HEK293 (cell line): Measurements from ENCODE around the gene RPS10.

Experiments used
- CTCF ChIA-PET: fragments of 350-600 bp; formaldehyde crosslinking; extraction: SDS; loops from one replicate; lab custom pipeline; 2021; ENCODE audit warnings: antibody characterized with exemption; lab: Yijun Ruan, JAX
- POLR2A ChIA-PET: fragments of 300-600 bp; formaldehyde crosslinking; extraction: SDS; loops from one replicate; lab custom pipeline; 2020; ENCODE audit warnings: antibody characterized with exemption, inconsistent platforms; lab: Yijun Ruan, JAX
- H3K27ac ChIP-seq: fragments of 200-500 bp; sonication (Bioruptor generic); 2 replicates; pipeline ENCODE4 v1.5.1; 2014; ENCODE audit warnings: low read depth, low read length, control low read depth, inconsistent platforms; ENCODE audit errors: extremely low read depth
- H3K36me3 ChIP-seq, 2 experiments: fragments of 200-500 bp in 1 of 2; sonication (Bioruptor generic) in 1 of 2; 1 replicate in 1 of 2; 2 replicates in 1 of 2; pipeline ENCODE4 v1.5.1; 2014 to 2017; ENCODE audit warnings: inconsistent platforms in 2 of 2, low read length in 2 of 2; ENCODE audit not compliant: control insufficient read depth in 2 of 2, insufficient read depth in 1 of 2
- H3K4me1 ChIP-seq: fragments of 200-500 bp; sonication (Bioruptor generic); 2 replicates; pipeline ENCODE4 v1.5.1; 2014; ENCODE audit warnings: mild to moderate bottlenecking, low read length, inconsistent platforms; ENCODE audit not compliant: control insufficient read depth, insufficient read depth
- H3K4me3 ChIP-seq: 2 replicates; pipeline ENCODE4 v1.5.1; 2011; ENCODE audit warnings: low read depth, mild to moderate bottlenecking, control low read depth, low read length, moderate library complexity
- H3K9me3 ChIP-seq: fragments of 200-500 bp; sonication (Bioruptor generic); 2 replicates; pipeline ENCODE4 v1.5.1; 2014; ENCODE audit warnings: low read depth, low read length, inconsistent platforms; ENCODE audit not compliant: control insufficient read depth, insufficient read depth
- BCL11B ChIP-seq: fragments of 450-650 bp; formaldehyde crosslinking; IDR thresholded peaks from 2 replicates; pipeline ENCODE4 v1.5.1; 2016; ENCODE audit warnings: low read depth, missing biosample characterization, missing genetic modification characterization
- GFI1B ChIP-seq: fragments of 450-650 bp; formaldehyde crosslinking; IDR thresholded peaks from 2 replicates; pipeline ENCODE4 v1.5.1; 2016; ENCODE audit warnings: missing biosample characterization, missing genetic modification characterization
- HOXA7 ChIP-seq: sonication (generic); formaldehyde crosslinking; IDR thresholded peaks from 2 replicates; pipeline ENCODE4 v1.8.1; 2022; ENCODE audit warnings: missing genetic modification reagents, borderline replicate concordance
- KLF7 ChIP-seq: fragments of 450-650 bp; formaldehyde crosslinking; IDR thresholded peaks from 2 replicates; pipeline ENCODE4 v1.5.1; 2016; ENCODE audit warnings: missing biosample characterization, missing genetic modification characterization, borderline replicate concordance
- SCRT1 ChIP-seq: fragments of 450-650 bp; formaldehyde crosslinking; IDR thresholded peaks from 2 replicates; pipeline ENCODE4 v1.5.1; 2016; ENCODE audit warnings: missing biosample characterization, missing genetic modification characterization, borderline replicate concordance
- ZBTB17 ChIP-seq: fragments of 450-650 bp; formaldehyde crosslinking; IDR thresholded peaks from 2 replicates; pipeline ENCODE4 v1.5.1; 2016; ENCODE audit warnings: missing biosample characterization, missing genetic modification characterization
- ZFHX2 ChIP-seq: fragments of 450-650 bp; formaldehyde crosslinking; conservative IDR thresholded peaks from 2 replicates; pipeline ENCODE4 v1.5.1; 2016; ENCODE audit warnings: missing biosample characterization, missing genetic modification characterization
- ZFP69B ChIP-seq: fragments of 450-650 bp; formaldehyde crosslinking; IDR thresholded peaks from 2 replicates; pipeline ENCODE4 v1.5.1; 2016; ENCODE audit warnings: missing biosample characterization, missing genetic modification characterization
- ZNF391 ChIP-seq: fragments of 450-650 bp; formaldehyde crosslinking; IDR thresholded peaks from 2 replicates; pipeline ENCODE4 v1.5.1; 2016; ENCODE audit warnings: low read depth, missing biosample characterization, missing genetic modification characterization, borderline replicate concordance
- ZNF394 ChIP-seq: fragments of 450-650 bp; formaldehyde crosslinking; IDR thresholded peaks from 2 replicates; pipeline ENCODE4 v1.5.1; 2016; ENCODE audit warnings: missing biosample characterization, missing genetic modification characterization, mild to moderate bottlenecking, moderate library complexity, borderline replicate concordance
- ZNF501 ChIP-seq: fragments of 450-650 bp; formaldehyde crosslinking; IDR thresholded peaks from 2 replicates; pipeline ENCODE4 v1.5.1; 2016; ENCODE audit warnings: missing biosample characterization, missing genetic modification characterization
- ZNF514 ChIP-seq: fragments of 450-650 bp; formaldehyde crosslinking; IDR thresholded peaks from 2 replicates; pipeline ENCODE4 v1.5.1; 2016; ENCODE audit warnings: missing biosample characterization, missing genetic modification characterization
- ZNF549 ChIP-seq: fragments of 450-650 bp; IDR thresholded peaks from 2 replicates; pipeline ENCODE4 v1.5.1; 2018; ENCODE audit warnings: missing biosample characterization, missing genetic modification characterization, mild to moderate bottlenecking, inconsistent platforms, moderate library complexity
- ZNF600 ChIP-seq: fragments of 450-650 bp; formaldehyde crosslinking; IDR thresholded peaks from 2 replicates; pipeline ENCODE4 v1.5.1; 2016; ENCODE audit warnings: missing biosample characterization, missing genetic modification characterization
- ZNF624 ChIP-seq: fragments of 450-650 bp; formaldehyde crosslinking; IDR thresholded peaks from 2 replicates; pipeline ENCODE4 v1.5.1; 2017; ENCODE audit warnings: missing biosample characterization, missing genetic modification characterization
- ZNF704 ChIP-seq: fragments of 450-650 bp; formaldehyde crosslinking; IDR thresholded peaks from 2 replicates; pipeline ENCODE4 v1.5.1; 2016; ENCODE audit warnings: missing biosample characterization, missing genetic modification characterization
- ZNF792 ChIP-seq: fragments of 450-650 bp; formaldehyde crosslinking; IDR thresholded peaks from 2 replicates; pipeline ENCODE4 v1.5.1; 2016; ENCODE audit warnings: missing biosample characterization, missing genetic modification characterization
- TF ChIP-seq, protein P1 (sequence below): fragments of 450-650 bp; formaldehyde crosslinking; IDR thresholded peaks from 2 replicates; pipeline ENCODE4 v1.5.1; 2016; ENCODE audit warnings: missing biosample characterization, missing genetic modification characterization
- TF ChIP-seq, protein P2 (sequence below): fragments of 450-650 bp; formaldehyde crosslinking; optimal IDR thresholded peaks from 2 replicates; pipeline ENCODE3; 2016; ENCODE audit warnings: missing biosample characterization, mild to moderate bottlenecking, missing genetic modification characterization

The RPS10 gene

GRCh38 chr6:34383161-34383631 lies 42.7 kb downstream of the RPS10 start (continued):
- TF ChIP-seq KLF7, result no peak
- no peak; the same call in none of the 2 replicates for TF ChIP-seq ZNF600 (tag by site-specific recombination)
- TF ChIP-seq ZBTB17 (tag by site-specific recombination), result 0 out of 2 replicates have a peak, but pooled peaks have one; percentile 22

- no peak overlapping the region for H3K4me3 ChIP-seq
- ChIA-PET CTCF (interaction anchor here (0.5 to 1.4 kb wide), 4 partner anchors 34 to 185 kb away, joined by 3 to 6 read pairs (median 4); no protein-coding TSS in a partner anchor), POLR2A (interaction anchor here (0.9 kb wide), 1 partner anchor 45 kb away, joined by 3 read pairs; the partner anchor contains the start of gene RPS10)
- TF ChIP-seq ZNF624 (tag by site-specific recombination), result no peak
- peak; percentile 14; the same call in 1 of the 2 replicates for TF ChIP-seq ZFHX2 (tag by site-specific recombination)
- no peaks in the 10 kb centered on the region for H3K9me3 ChIP-seq
- H3K27ac ChIP-seq, result no peak overlapping the region
- peaks cover 15% of the 10 kb centered on the region for H3K4me1 ChIP-seq
- peaks cover 0 to 4% of the 10 kb centered on the region in 2 experiments; a peak in 1 of 3 replicates for H3K36me3 ChIP-seq
Measured at GRCh38 chr6:34381081-34381480, 44.8 kb downstream of the RPS10 start.

GRCh38 chr6:34378470-34378869 lies 47.4 kb downstream of the RPS10 start:
- Histone ChIP-seq H3K36me3 (peaks cover 0 to 4% of the 10 kb centered on the region in 2 experiments; a peak in 1 of 3 replicates), H3K4me3 (no peak overlapping the region), H3K4me1 (peaks cover 6% of the 10 kb centered on the region)
- TF ChIP-seq SCRT1 (tag by site-specific recombination) (no peak), BCL11B (tag by site-specific recombination) (no peak), ZNF792 (tag by site-specific recombination) (no peak), ZNF549 (tag by site-specific recombination) (no peak), GFI1B (tag by site-specific recombination) (no peak), ZNF501 (no peak), ZNF394 (tag by site-specific recombination) (no peak), ZNF704 (tag by site-specific recombination) (no peak), ZFP69B (tag by site-specific recombination) (no peak), ZNF514 (tag by site-specific recombination) (no peak), ZNF600 (tag by site-specific recombination) (no peak), HOXA7 (CRISPR knock-in tag) (no peak), ZNF391 (tag by site-specific recombination) (no peak)
- TF ChIP-seq, protein P1, sequence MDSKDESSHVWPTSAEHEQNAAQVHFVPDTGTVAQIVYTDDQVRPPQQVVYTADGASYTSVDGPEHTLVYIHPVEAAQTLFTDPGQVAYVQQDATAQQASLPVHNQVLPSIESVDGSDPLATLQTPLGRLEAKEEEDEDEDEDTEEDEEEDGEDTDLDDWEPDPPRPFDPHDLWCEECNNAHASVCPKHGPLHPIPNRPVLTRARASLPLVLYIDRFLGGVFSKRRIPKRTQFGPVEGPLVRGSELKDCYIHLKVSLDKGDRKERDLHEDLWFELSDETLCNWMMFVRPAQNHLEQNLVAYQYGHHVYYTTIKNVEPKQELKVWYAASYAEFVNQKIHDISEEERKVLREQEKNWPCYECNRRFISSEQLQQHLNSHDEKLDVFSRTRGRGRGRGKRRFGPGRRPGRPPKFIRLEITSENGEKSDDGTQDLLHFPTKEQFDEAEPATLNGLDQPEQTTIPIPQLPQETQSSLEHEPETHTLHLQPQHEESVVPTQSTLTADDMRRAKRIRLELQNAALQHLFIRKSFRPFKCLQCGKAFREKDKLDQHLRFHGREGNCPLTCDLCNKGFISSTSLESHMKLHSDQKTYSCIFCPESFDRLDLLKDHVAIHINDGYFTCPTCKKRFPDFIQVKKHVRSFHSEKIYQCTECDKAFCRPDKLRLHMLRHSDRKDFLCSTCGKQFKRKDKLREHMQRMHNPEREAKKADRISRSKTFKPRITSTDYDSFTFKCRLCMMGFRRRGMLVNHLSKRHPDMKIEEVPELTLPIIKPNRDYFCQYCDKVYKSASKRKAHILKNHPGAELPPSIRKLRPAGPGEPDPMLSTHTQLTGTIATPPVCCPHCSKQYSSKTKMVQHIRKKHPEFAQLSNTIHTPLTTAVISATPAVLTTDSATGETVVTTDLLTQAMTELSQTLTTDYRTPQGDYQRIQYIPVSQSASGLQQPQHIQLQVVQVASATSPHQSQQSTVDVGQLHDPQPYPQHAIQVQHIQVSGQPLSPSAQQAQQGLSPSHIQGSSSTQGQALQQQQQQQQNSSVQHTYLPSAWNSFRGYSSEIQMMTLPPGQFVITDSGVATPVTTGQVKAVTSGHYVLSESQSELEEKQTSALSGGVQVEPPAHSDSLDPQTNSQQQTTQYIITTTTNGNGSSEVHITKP (tag by site-specific recombination), result no peak
- TF ChIP-seq, protein P2, sequence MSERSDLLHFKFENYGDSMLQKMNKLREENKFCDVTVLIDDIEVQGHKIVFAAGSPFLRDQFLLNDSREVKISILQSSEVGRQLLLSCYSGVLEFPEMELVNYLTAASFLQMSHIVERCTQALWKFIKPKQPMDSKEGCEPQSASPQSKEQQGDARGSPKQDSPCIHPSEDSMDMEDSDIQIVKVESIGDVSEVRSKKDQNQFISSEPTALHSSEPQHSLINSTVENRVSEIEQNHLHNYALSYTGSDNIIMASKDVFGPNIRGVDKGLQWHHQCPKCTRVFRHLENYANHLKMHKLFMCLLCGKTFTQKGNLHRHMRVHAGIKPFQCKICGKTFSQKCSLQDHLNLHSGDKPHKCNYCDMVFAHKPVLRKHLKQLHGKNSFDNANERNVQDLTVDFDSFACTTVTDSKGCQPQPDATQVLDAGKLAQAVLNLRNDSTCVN (tag by site-specific recombination), result no peak
- TF ChIP-seq, all 188 proteins: peak for 0
- CTCF ChIA-PET, result interaction anchor here (1.1 kb wide), 1 partner anchor 129 kb away, joined by 3 read pairs; no protein-coding TSS in a partner anchor
- Histone ChIP-seq H3K9me3 (no peaks in the 10 kb centered on the region), H3K27ac (no peak overlapping the region)
- POLR2A ChIA-PET, result no interaction called here
